Muscle of back (tissue), 11 donors: ENCODE results near the gene SLC35A2. TPM values are rescaled to one million over a fixed set of nuclear protein-coding genes. Genes with fewer than 3 reads are reported as not detected.

Source experiments
- DNase-seq, 3 donors: peaks; one replicate each; pipeline versions ENCODE4 v3.0.0 to v3.0.0-alpha.2; 2013
- polyA plus RNA-seq, 10 donors: library from polyadenylated mRNA; unstranded; fragments of 120-200 nt; gene quantifications; one replicate each; pipeline ENCODE4 v1.2.1, GENCODE V29; 2013; ENCODE audit not compliant: insufficient read length in 10 of 10

SLC35A2 gene
- polyA plus RNA-seq, 10 donors, result 12.9 to 20.8 (median 16.2) TPM

- no peak for DNase-seq
These were observed 22.3 kb upstream of the SLC35A2 start for GRCh38 chrX:48933757-48934156.

- no peak for DNase-seq
These were observed 16.4 kb upstream of the SLC35A2 start for GRCh38 chrX:48927736-48928382.

GRCh38 chrX:48927123-48927522 is 15.7 kb upstream of the SLC35A2 start:
- no peak for DNase-seq

- DNase-seq, result no peak
These were observed 12.8 kb upstream of the SLC35A2 start for GRCh38 chrX:48924270-48924669.

GRCh38 chrX:48923771-48924170 is 12.3 kb upstream of the SLC35A2 start:
- DNase-seq, result no peak

GRCh38 chrX:48920718-48921104 is 9.3 kb upstream of the SLC35A2 start:
- no peak for DNase-seq

GRCh38 chrX:48919947-48920717 is 8.7 kb upstream of the SLC35A2 start:
- no peak for DNase-seq

- DNase-seq, result no peak
These were observed 8.0 kb upstream of the SLC35A2 start for GRCh38 chrX:48919360-48919841.

- peak; percentile 69 to 78 (median 70) for DNase-seq
These were observed 7.3 kb upstream of the SLC35A2 start, which contains the start of gene PIM2 for GRCh38 chrX:48918643-48919340. Gene PIM2, minus strand, starts transcription at chrX:48919024. Its CDS starts 190 bp downstream, at chrX:48918834.

- DNase-seq, result no peak
These were observed 6.8 kb upstream of the SLC35A2 start for GRCh38 chrX:48918301-48918642.

- DNase-seq, result peak; percentile 80 to 92 (median 88)
These were observed 5.9 kb upstream of the SLC35A2 start for GRCh38 chrX:48917139-48918001.

GRCh38 chrX:48914593-48915493 is 3.4 kb upstream of the SLC35A2 start:
- DNase-seq, result no peak

GRCh38 chrX:48913605-48914366 is 2.3 kb upstream of the SLC35A2 start:
- DNase-seq, result no peak

GRCh38 chrX:48910926-48911411 is 477 bp downstream of the SLC35A2 start:
- DNase-seq, result no peak

GRCh38 chrX:48909703-48910294 is 1.6 kb downstream of the SLC35A2 start:
- DNase-seq, result no peak

GRCh38 chrX:48908600-48908999 is 2.8 kb downstream of the SLC35A2 start:
- no peak for DNase-seq

- DNase-seq, result no peak
These were observed 6.2 kb downstream of the SLC35A2 start for GRCh38 chrX:48905090-48905790.

GRCh38 chrX:48904626-48905025 is 6.8 kb downstream of the SLC35A2 start:
- DNase-seq, result no peak

GRCh38 chrX:48904180-48904579 is 7.3 kb downstream of the SLC35A2 start:
- no peak for DNase-seq
